ENCODE measurements around the gene SAMHD1.

Gene SAMHD1

DNA sequence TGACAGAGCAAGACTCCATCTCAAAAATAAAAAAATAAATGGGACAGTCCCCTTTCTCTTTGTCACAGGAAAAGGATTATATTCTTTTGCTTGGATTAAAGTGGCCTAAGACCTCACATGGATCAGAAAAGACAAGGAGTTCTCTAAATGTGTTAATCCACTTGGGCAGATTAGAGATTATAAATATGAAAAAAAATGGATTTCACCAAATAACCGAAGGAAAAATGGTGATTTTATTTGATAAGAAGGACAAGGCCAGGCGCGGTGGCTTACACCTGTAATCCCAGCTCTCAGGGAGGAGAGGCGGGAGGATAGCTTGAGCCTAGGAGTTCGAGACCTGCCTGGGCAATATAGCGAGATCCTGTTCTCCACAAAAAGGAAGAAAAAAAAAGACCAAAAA, 21.8 kb downstream of the SAMHD1 start:
- TF ChIP-seq, protein P1, sequence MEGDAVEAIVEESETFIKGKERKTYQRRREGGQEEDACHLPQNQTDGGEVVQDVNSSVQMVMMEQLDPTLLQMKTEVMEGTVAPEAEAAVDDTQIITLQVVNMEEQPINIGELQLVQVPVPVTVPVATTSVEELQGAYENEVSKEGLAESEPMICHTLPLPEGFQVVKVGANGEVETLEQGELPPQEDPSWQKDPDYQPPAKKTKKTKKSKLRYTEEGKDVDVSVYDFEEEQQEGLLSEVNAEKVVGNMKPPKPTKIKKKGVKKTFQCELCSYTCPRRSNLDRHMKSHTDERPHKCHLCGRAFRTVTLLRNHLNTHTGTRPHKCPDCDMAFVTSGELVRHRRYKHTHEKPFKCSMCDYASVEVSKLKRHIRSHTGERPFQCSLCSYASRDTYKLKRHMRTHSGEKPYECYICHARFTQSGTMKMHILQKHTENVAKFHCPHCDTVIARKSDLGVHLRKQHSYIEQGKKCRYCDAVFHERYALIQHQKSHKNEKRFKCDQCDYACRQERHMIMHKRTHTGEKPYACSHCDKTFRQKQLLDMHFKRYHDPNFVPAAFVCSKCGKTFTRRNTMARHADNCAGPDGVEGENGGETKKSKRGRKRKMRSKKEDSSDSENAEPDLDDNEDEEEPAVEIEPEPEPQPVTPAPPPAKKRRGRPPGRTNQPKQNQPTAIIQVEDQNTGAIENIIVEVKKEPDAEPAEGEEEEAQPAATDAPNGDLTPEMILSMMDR (IDR thresholded peaks at IDR 0.05; ENCODE audit: extremely low read depth, missing control alignments) = no peak

DNA sequence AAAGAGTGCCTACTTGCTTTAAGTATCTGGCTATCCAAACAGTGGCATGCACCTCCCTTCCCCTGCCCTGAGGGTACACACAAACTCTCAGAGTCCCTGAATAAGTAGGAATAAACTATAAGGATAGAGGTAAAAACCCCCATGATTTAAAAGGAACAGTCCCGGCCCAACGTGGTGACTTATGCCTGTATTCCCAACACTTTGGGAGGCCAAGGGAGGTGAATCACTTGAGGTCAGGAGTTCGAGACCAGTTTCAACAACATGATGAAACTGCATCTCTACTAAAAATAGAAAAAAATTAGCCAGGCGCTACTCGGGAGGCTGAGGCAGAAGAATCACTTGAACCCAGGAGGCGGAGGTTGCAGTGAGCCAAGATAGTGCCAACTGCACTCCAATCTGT, 22.2 kb downstream of the SAMHD1 start:
- no peak for DNase-seq (ENCODE audit: low spot score)
- TF ChIP-seq, protein P1 (IDR thresholded peaks at IDR 0.05; ENCODE audit: extremely low read depth, missing control alignments) = no peak

More for the DNA sequence above, 21.8 kb downstream of the SAMHD1 start:
- no peak for DNase-seq (ENCODE audit: low spot score)

DNA sequence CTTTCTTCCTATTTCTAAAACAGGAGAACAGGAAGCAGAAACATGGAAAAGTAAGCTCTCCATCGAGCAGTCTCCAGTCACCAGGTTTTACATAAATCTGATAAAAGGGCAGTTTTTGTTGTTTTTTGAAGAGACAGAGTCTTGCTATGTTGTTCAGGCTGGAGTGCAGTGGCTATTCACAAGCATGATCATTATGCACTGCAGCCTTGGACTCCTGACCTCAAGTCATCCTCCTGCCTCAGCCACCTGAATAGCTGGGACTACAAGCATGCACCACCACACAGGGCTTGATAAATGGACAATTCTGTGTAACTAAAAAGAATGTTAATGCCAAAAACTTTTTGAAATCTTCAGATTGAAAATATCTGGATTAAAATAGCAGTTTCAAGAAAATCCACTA, 23.8 kb downstream of the SAMHD1 start:
- TF ChIP-seq, protein P1 (IDR thresholded peaks at IDR 0.05; ENCODE audit: extremely low read depth, missing control alignments) = no peak
- no peak for DNase-seq (ENCODE audit: low spot score)

DNA sequence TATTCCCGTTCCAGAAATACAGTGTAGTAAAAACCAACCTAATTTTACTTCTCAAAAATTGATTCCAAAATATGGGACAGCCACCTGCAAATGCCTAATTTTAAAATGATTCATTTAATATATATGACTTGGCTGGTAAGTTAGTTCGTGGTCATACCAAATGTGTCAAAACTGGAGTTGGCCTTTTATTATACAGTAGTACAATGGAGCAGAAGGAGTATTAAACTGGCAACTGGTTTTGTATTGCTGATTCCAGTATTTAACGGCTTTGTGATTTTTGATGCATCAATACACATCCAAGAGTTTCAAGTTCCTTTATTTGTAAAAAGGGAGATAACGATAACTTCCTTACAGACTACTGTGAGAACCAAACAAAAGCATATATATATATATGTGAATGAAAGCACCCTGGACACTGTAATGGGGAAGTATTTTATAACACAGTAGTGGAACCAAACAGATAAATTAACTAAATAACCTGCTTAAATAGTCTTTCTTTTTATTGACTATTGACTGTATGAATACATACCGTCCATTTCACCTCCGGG, 24.8 kb downstream of the SAMHD1 start:
- no peak for DNase-seq (ENCODE audit: low spot score)
- TF ChIP-seq, protein P1 (IDR thresholded peaks at IDR 0.05; ENCODE audit: extremely low read depth, missing control alignments) = no peak

DNA sequence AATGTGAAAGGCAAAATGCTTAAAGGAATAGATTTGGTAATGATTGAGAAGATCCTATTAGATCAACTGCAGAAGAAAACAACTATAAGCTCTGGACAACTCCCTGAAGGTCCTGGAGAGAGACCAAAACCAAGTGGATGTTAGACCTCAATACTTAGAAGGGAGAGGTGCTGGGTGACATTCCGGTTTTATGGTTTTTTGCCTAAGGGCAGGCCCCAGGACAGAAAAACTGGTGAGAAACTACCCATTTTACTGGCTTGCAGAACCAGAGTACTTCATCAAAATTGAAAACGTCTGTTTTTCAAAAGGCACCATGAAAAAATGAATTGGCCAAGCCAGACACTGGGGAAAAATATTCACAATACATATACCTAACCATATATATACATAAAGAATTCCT, 26.3 kb downstream of the SAMHD1 start:
- TF ChIP-seq, protein P1 (IDR thresholded peaks at IDR 0.05; ENCODE audit: extremely low read depth, missing control alignments) = no peak
- no peak for DNase-seq (ENCODE audit: low spot score)

DNA sequence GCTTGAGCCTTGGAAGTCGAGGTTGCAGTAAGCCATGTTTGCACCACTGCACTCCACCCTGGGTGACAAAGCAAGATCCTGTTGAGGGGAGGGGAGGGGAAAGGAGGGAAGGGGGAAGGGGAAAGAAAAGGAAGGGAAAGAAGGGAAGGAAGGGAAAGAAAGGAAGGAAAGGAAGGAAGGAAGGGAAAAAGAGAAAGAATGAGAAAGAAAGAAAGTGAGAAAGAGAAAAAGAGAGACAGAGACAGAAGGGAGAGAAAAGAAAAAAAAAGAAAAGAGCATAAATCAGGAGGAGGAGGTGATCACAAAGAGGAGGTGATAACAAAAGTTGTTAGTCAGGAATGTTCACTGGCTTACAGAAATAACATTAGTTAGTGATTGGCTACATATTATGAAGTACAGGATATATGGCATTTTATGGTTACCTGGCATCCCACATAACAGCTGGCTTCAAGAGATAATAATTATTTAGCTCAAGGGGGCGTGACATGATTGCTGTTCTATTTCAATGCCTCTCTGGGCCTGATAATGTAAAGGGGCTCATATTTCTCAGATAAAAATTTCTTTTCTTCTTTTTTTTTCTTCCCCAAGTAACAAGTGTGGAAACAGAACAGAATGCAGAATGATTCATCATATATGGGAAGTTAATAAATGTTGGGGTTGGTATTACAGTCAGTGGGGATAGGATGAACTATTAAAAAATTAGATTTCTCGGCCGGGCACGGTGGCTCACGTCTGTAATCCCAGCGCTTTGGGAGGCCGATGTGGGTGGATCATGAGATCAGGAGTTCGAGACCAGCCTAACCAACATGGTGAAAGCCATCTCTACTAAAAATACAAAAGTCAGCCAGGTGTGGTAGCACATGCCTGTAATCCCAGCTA, 27.1 kb downstream of the SAMHD1 start:
- no peak for DNase-seq (ENCODE audit: low spot score)
- TF ChIP-seq, protein P1 (IDR thresholded peaks at IDR 0.05; ENCODE audit: extremely low read depth, missing control alignments) = no peak

DNA sequence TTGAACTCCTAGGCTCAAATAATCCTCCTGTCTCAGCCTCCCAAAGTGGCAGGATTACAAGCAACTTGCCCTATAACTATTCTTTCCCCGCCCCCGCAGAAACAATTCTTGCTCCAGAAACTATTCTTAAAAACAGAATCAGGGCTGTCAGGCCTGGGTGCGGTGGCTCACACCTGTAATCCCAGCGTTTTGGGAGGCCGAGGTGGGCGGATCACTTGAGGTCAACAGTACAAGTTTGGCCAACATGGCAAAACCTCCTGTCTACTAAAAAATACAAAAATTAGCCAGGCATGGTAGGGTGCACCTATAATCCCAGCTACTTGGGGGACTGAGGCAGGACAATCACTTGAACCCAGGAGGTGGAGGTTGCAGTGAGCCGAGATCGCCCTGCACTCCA, 31.2 kb downstream of the SAMHD1 start:
- TF ChIP-seq, protein P1 (IDR thresholded peaks at IDR 0.05; ENCODE audit: extremely low read depth, missing control alignments) = no peak
- DNase-seq (ENCODE audit: low spot score) = no peak

Data from GM20000 (cell line).